H1 (cell line): Measurements from ENCODE around the gene BAZ1B. TPM values are rescaled to one million over a fixed set of nuclear protein-coding genes. Genes with fewer than 3 reads are reported as not detected.

Experiments
- ATF3 ChIP-seq: IDR thresholded peaks from 2 replicates; pipeline ENCODE4 v1.6.1; 2011; ENCODE audit warnings: low read depth, mild to moderate bottlenecking, low read length; ENCODE audit not compliant: insufficient read depth
- CREB1 ChIP-seq: IDR thresholded peaks from 2 replicates; pipeline ENCODE4 v1.6.1; 2012; ENCODE audit warnings: inconsistent platforms
- EGR1 ChIP-seq: IDR thresholded peaks from 2 replicates; pipeline ENCODE4 v1.6.1; 2011; ENCODE audit warnings: low read depth, low read length, borderline replicate concordance
- HDAC2 ChIP-seq, 2 experiments: fragments of 300-600 bp in 1 of 2; sonication (generic) in 1 of 2; IDR thresholded peaks; 2 replicates each; pipeline ENCODE4 v1.6.1; 2011 to 2012; ENCODE audit warnings: low read depth in 2 of 2, low read length in 2 of 2, mild to moderate bottlenecking in 2 of 2, moderate library complexity in 2 of 2, borderline replicate concordance in 1 of 2, inconsistent platforms in 1 of 2
- KDM5A ChIP-seq: fragments of 200-600 bp; IDR thresholded peaks from 2 replicates; pipeline ENCODE4 v1.7.1; 2012; ENCODE audit warnings: mild to moderate bottlenecking, low read length, inconsistent platforms, mixed read lengths
- MAX ChIP-seq: IDR thresholded peaks from 2 replicates; pipeline ENCODE4 v1.6.1; 2012; ENCODE audit warnings: inconsistent platforms
- SP1 ChIP-seq: IDR thresholded peaks from 2 replicates; pipeline ENCODE4 v1.6.1; 2011; ENCODE audit warnings: low read depth, low read length
- TBP ChIP-seq: IDR thresholded peaks from 2 replicates; pipeline ENCODE4 v1.6.1; 2011; ENCODE audit warnings: low read depth, low read length, improper control_type of control experiment
- polyA plus RNA-seq, 7 experiments: library from polyadenylated mRNA; depleted of rRNA in 3 of 7; stranded (reverse) in 5 of 7; unstranded in 2 of 7; fragments of >200 nt in 5 of 7; fragments of 200-250 nt in 2 of 7; gene quantifications; 1 replicate in 5 of 7; 2 replicates in 1 of 7; 4 replicates in 1 of 7; pipeline versions ENCODE4 v1.2.1 to v1.2.3, GENCODE V29; 2011 to 2013; ENCODE audit warnings: missing spikeins in 2 of 7, mixed read lengths in 2 of 7
- total RNA-seq: library from RNA; stranded (reverse); fragmentation: NEBNext Ultra II Directional; extraction: Animal tissue kit (Norgen Biotek cat#: 25700); gene quantifications from 2 replicates; pipeline ENCODE4 v1.2.1, GENCODE V29; 2021

Gene BAZ1B
- total and polyA plus RNA-seq, 2 of the 8 experiments (the other 6 are each of a cell fraction or from before 2014, with no cell fraction given) = 21.0 to 86.8 TPM

GRCh38 chr7:73431041-73431835 is 90.9 kb downstream of the BAZ1B start (continued):
- TF ChIP-seq HDAC2 (IDR thresholded peaks at IDR 0.05; ENCODE audit: borderline replicate concordance in 1 of 2, low read depth in 2 of 2, low read length in 2 of 2) (no peak), MAX (no peak), ATF3 (no peak), EGR1 (no peak), KDM5A (no peak), TBP (no peak), CREB1 (no peak), SP1 (no peak)
